ENCODE results near the gene PSMD13. TPM values are rescaled to one million over a fixed set of nuclear protein-coding genes. Genes with fewer than 3 reads are reported as not detected.
"Not testable (repeated sequence)": the region's sequence is repeated elsewhere in the genome, so short reads cannot be mapped to it uniquely, and the experiment has no call there.

Gene PSMD13
- total RNA-seq (ENCODE audit: insufficient read depth, low replicate concordance): 66.2 TPM

GRCh38 chr11:236774-237767, at the start of gene PSMD13:
Gene PSMD13 (plus strand): TSS chr11:236976. CDS start chr11:237050, 74 bp downstream.
- DNase-seq (ENCODE audit: low spot score): peak; percentile 91

DNA sequence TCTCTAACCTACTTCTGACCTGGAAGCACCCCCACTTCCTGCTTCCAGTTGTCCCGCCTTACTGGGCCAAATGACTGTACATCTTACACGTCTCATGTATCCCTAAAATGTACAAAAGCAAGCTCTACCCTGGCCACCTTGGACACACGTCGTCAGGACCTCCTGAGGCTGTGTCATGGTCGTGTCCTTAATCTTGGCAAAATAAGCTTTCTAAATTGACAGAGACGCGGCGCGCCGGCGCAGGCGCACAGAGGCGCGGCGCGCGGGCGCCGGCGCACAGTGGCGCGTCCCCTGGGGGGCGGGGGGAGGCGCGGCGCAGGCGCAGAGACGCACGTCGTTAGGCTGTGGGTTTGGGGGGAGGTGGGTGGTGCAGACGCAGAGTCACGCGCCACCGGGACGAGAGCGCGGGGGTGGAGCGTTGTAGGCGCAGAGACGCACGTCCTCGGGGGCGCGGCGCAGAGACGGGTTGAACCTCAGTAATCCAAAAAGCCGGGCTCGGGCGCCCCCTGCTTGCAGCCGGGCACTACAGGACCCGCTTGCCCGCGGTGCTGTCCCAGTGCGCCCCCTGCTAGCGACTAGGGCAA, 47.5 kb upstream of the PSMD13 start:
- DNase-seq (ENCODE audit: low spot score): not testable (repeated sequence)

GRCh38 chr11:189843-190311, 46.9 kb upstream of the PSMD13 start:
- DNase-seq (ENCODE audit: low spot score): not testable (repeated sequence)

DNA sequence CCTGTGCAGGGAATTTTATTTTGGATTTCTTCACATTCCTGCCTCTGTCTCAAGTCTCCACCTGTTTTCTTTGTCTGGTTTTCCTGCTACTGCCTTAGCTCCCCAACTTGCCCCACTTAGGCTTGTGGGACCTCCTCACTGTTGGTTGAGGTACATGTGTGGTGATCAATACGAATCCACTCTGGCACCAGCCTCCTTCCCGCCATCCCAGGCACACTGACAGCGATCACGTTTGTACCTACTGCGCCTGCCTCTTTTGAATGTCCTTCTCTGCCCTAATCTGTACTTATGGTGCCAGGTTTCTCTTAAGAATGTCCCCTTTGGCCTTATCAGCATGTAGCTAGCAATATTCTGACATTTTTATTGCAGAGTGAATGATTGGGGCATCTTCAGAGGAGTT, 46.2 kb upstream of the PSMD13 start:
- DNase-seq (ENCODE audit: low spot score): not testable (repeated sequence)

GRCh38 chr11:191490-192478, 45.0 kb upstream of the PSMD13 start:
- DNase-seq (ENCODE audit: low spot score): not testable (repeated sequence)

GRCh38 chr11:192674-193128, 44.1 kb upstream of the PSMD13 start, which contains the start of gene SCGB1C1:
Gene SCGB1C1 (plus strand): TSS chr11:193078. CDS start chr11:193100, 22 bp downstream.
- DNase-seq (ENCODE audit: low spot score): not testable (repeated sequence)

DNA sequence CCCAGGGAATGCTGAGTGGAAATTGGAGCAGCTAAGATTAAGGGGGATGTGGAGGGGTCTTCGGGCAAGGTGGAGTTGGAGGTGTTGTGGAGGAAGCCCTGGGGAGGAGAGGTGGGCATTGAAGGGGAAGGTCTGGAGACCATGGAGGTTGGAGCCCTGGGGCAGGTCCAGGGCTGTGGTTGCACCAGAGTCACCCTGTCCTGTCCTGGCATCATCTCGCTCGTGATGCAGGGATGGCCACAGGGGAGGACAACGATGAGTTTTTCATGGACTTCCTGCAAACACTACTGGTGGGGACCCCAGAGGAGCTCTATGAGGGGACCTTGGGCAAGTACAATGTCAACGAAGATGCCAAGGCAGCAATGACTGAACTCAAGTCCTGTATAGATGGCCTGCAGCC, 43.3 kb upstream of the PSMD13 start:
- not testable (repeated sequence) for DNase-seq (ENCODE audit: low spot score)

GRCh38 chr11:196786-197731, 39.7 kb upstream of the PSMD13 start:
- DNase-seq (ENCODE audit: low spot score): no peak

- no peak for DNase-seq (ENCODE audit: low spot score)
Measured at GRCh38 chr11:197741-198235, 39.0 kb upstream of the PSMD13 start.

DNA sequence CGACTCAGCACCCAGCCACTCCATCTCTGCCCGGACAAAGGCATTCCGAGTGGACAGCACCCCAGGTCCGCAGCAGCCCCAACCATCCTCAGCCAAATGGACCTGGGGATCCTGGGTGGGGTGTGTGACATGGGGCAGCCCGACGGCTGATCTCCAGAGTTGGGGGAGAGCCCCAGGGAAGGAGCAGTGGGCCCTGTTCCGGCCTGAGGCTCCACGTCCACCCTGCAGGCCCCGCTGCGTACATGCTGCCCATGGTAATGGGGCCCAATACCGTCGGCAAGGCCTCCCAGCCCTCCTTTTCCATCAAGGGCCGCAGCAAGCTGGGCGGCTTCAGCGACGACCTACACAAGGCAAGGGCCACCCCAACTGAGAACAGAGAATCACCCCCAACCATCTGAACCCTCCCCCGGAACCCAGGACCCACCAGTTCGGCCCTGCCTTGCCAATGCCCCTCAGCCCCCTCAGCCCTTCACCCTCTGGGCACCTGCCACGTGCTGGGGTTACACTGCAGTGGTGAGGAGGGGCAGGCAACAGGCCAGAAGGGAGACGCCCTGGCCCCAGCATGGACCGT, 38.5 kb upstream of the PSMD13 start:
- no peak for DNase-seq (ENCODE audit: low spot score)

GRCh38 chr11:199004-199581, 37.7 kb upstream of the PSMD13 start:
- no peak for DNase-seq (ENCODE audit: low spot score)

GRCh38 chr11:199782-200181, 37.0 kb upstream of the PSMD13 start:
- no peak for DNase-seq (ENCODE audit: low spot score)

- DNase-seq (ENCODE audit: low spot score): no peak
Measured at GRCh38 chr11:200224-201003, 36.4 kb upstream of the PSMD13 start.

GRCh38 chr11:201966-202365, 34.8 kb upstream of the PSMD13 start:
- no peak for DNase-seq (ENCODE audit: low spot score)

DNA sequence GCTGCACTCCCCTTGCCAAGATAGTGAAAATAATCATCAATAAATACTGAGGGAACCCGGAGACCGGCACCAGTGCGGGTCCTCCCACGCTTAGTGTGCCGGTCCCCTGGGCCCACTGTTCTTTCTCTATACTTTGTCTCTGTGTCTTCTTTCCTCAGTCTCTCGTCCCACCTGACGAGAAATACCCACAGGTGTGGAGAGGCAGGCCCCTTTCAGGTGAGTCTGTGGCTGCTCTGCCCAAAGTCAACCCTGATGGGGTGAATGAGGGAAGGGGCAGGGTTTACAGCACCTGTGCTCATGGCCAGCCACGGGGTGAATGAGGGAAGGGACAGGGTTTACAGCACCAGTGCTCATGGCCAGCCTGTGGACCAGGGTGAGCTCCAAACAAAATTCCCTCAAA, 34.3 kb upstream of the PSMD13 start:
- DNase-seq (ENCODE audit: low spot score): no peak

DNA sequence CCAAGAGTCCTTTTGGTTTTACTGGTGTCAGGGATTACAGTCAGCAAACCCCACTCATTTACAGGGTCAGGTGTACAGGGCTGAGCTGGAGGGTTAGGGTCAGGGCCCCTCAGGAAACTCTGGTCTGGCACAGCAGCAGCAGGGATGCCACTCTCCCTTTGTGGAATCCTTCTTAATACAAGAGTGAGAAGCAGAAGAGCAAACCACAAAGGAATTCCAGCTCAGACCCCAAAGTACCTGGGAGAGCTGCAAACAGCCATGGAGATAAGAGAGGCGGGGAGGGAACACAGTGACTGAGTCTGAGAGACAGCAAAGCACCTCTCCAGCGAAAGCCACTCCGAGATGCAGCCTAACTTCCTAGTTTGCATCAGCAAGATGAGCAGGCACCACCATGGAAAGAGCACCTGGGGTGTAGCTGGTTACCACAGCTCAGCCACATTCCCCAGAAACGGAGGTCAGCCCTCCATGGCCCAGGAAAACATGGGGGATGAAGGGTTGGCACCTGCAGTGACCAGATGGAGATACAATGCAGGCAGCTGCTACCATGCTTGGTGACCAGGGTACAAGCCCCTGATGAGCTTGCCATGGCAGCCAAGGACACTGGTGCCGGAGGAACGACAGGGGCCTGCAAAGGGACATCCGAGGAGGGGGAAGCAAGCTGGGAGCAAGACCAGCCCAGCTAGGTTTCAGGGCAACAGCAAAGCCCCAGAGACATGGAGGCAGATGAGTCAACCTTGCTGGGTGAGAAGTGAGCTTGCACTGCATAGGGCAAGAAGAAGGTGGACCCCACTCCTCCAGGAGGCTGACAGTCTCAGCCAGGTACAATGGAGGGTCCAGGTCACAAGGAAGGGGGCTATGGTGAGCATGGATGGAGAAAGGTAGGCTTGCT, 33.5 kb upstream of the PSMD13 start:
- no peak for DNase-seq (ENCODE audit: low spot score)

GRCh38 chr11:203945-204586, 32.7 kb upstream of the PSMD13 start:
- DNase-seq (ENCODE audit: low spot score): no peak

All from umbilical cord (tissue), 2 donors.